GM21390 (cell line): ENCODE measurements around the gene DMGDH.
"Not testable (repeated sequence)": the region's sequence is repeated elsewhere in the genome, so short reads cannot be mapped to it uniquely, and the experiment has no call there.

ENCODE experiments used
- ATAC-seq: cut with Tn5 transposase; IDR thresholded peaks from one replicate; pipeline ENCODE4 v1.9.1; 2021; ENCODE audit not compliant: unreplicated experiment

Gene DMGDH

GRCh38 chr5:79020861-79021561, 48.5 kb downstream of the DMGDH start:
- peak; percentile 57 for ATAC-seq

- ATAC-seq: no peak
Observed at GRCh38 chr5:79014631-79015030, 54.8 kb downstream of the DMGDH start.

GRCh38 chr5:79011869-79012268, 57.6 kb downstream of the DMGDH start:
- ATAC-seq: no peak

- ATAC-seq: no peak
Observed at GRCh38 chr5:79011219-79011836, 58.1 kb downstream of the DMGDH start.

- no peak for ATAC-seq
Observed at GRCh38 chr5:79008362-79008761, 61.1 kb downstream of the DMGDH start.

- ATAC-seq: no peak
Observed at GRCh38 chr5:79007872-79008271, 61.6 kb downstream of the DMGDH start.

GRCh38 chr5:79005936-79006631, 63.4 kb downstream of the DMGDH start:
- ATAC-seq: no peak

- ATAC-seq: no peak
Observed at GRCh38 chr5:79005151-79005550, 64.3 kb downstream of the DMGDH start.

- ATAC-seq: no peak
Observed at GRCh38 chr5:79002374-79002773, 67.1 kb downstream of the DMGDH start.

GRCh38 chr5:79001471-79001870, 68.0 kb downstream of the DMGDH start:
- ATAC-seq: no peak

GRCh38 chr5:78997090-78997489, 72.4 kb downstream of the DMGDH start:
- ATAC-seq: no peak

GRCh38 chr5:78995521-78996007, 73.9 kb downstream of the DMGDH start:
- ATAC-seq: no peak

GRCh38 chr5:78993165-78993564, 76.3 kb downstream of the DMGDH start:
- ATAC-seq: no peak

- ATAC-seq: no peak
Observed at GRCh38 chr5:78992146-78992545, 77.3 kb downstream of the DMGDH start.

GRCh38 chr5:78989080-78989479, 80.4 kb downstream of the DMGDH start:
- no peak for ATAC-seq

- peak; percentile 42 for ATAC-seq
Observed at GRCh38 chr5:78985725-78986223, 83.7 kb downstream of the DMGDH start.

GRCh38 chr5:78985116-78985724, 84.3 kb downstream of the DMGDH start, which contains the start of gene ARSB:
TSS of gene ARSB (minus strand) at chr5:78985310. CDS start at chr5:78985248, 62 bp downstream.
- peak; percentile 48 for ATAC-seq

- peak; percentile 44 for ATAC-seq
Observed at GRCh38 chr5:78984439-78985115, 84.9 kb downstream of the DMGDH start.

GRCh38 chr5:78983601-78984438, 85.7 kb downstream of the DMGDH start:
- ATAC-seq: peak; percentile 4

- ATAC-seq: not testable (repeated sequence)
Observed at GRCh38 chr5:78983194-78983593, 86.3 kb downstream of the DMGDH start.
